Measurements from ENCODE around the gene CARD9.

DNA sequence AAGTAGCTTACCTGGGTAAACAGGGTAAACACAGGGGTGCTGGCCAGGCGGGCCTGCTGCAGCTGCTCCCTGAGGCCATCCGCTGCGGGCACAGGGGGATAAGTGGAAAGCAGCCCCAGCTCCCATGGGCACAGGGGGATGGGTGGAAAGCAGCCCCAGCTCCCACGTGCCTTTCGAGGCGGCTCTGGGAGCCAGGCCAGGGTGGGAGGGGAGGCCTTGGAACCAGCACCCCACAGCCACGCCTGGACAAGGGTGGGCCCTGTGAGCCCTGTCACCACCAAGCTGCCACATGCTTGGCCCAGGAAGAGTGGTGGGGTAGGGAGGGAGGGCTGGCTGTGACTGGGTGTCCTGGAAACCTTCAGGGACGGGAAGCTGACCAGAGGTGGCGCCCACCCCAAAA lies 7.8 kb upstream of the CARD9 start:
- TF ChIP-seq POLR2A (IDR thresholded peaks at IDR 0.05) (no peak), EP300 (IDR thresholded peaks at IDR 0.05) (no peak), POLR2AphosphoS5 (IDR thresholded peaks at IDR 0.05) (no peak), CTCF (IDR thresholded peaks at IDR 0.05) (no peak)

Measured in stomach (tissue), 4 donors.